Stimulated activated CD8-positive, alpha-beta memory T cell treated with anti-CD3 and anti-CD28 coated beads, Interleukin-4, amount 100 ng/mL, for 4 hours (primary cell): Measurements from ENCODE around the gene LRP5.

Experiments used
- DNase-seq, 2 donors: peaks; one replicate each; pipeline ENCODE4 v3.0.0-alpha.2; 2020; ENCODE audit warnings: low read depth in 2 of 2, low spot score in 1 of 2

The LRP5 gene

GRCh38 chr11:68308068-68308467, 4.3 kb upstream of the LRP5 start:
- DNase-seq: no peak

- DNase-seq: no peak
Observed at GRCh38 chr11:68309621-68310185, 2.7 kb upstream of the LRP5 start.

- no peak for DNase-seq
Observed at GRCh38 chr11:68311160-68312116, 953 bp upstream of the LRP5 start.

- DNase-seq: no peak
Observed at GRCh38 chr11:68312780-68313573, 586 bp downstream of the LRP5 start.

GRCh38 chr11:68313574-68314202, 1.3 kb downstream of the LRP5 start:
- DNase-seq: no peak

- no peak for DNase-seq
Observed at GRCh38 chr11:68314203-68315170, 2.1 kb downstream of the LRP5 start.

GRCh38 chr11:68315171-68315920, 3.0 kb downstream of the LRP5 start:
- DNase-seq: no peak

- no peak for DNase-seq
Observed at GRCh38 chr11:68317147-68317785, 4.9 kb downstream of the LRP5 start.

GRCh38 chr11:68321293-68322051, 9.1 kb downstream of the LRP5 start:
- no peak for DNase-seq

GRCh38 chr11:68322052-68322430, 9.7 kb downstream of the LRP5 start:
- DNase-seq: no peak

- no peak for DNase-seq
Observed at GRCh38 chr11:68324241-68324640, 11.8 kb downstream of the LRP5 start.

GRCh38 chr11:68324695-68325094, 12.3 kb downstream of the LRP5 start:
- no peak for DNase-seq

GRCh38 chr11:68325183-68325906, 13.0 kb downstream of the LRP5 start:
- DNase-seq: no peak

- no peak for DNase-seq
Observed at GRCh38 chr11:68325907-68326220, 13.5 kb downstream of the LRP5 start.

GRCh38 chr11:68326334-68327215, 14.2 kb downstream of the LRP5 start:
- no peak for DNase-seq

GRCh38 chr11:68327586-68328370, 15.4 kb downstream of the LRP5 start:
- no peak for DNase-seq
